ENCODE results near the gene SENP7.

DNA sequence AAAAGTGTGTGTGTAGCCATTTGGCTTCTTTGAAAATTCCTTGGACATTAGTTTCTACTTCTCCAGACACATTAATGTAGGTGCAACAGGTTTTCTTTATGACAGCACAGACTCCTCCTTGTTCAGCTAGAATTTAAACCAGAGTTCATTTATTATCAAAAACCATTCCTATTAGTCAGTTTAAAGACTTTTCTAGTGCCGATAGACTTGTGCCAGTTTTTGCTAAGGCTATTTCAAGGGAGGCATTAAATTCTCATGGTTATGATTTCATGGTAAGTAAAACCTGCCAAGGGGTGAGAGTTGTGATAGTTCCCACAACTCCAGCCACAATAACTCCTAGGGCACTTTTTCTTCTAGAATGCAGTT, 20.6 kb upstream of the SENP7 start:
- TF ChIP-seq, protein P1, sequence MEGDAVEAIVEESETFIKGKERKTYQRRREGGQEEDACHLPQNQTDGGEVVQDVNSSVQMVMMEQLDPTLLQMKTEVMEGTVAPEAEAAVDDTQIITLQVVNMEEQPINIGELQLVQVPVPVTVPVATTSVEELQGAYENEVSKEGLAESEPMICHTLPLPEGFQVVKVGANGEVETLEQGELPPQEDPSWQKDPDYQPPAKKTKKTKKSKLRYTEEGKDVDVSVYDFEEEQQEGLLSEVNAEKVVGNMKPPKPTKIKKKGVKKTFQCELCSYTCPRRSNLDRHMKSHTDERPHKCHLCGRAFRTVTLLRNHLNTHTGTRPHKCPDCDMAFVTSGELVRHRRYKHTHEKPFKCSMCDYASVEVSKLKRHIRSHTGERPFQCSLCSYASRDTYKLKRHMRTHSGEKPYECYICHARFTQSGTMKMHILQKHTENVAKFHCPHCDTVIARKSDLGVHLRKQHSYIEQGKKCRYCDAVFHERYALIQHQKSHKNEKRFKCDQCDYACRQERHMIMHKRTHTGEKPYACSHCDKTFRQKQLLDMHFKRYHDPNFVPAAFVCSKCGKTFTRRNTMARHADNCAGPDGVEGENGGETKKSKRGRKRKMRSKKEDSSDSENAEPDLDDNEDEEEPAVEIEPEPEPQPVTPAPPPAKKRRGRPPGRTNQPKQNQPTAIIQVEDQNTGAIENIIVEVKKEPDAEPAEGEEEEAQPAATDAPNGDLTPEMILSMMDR (IDR thresholded peaks at IDR 0.05; ENCODE audit: low read depth, low read length), result no peak
- TF ChIP-seq EZH2phosphoT487 (IDR thresholded peaks at IDR 0.05; ENCODE audit: low read depth), result no peak
